ENCODE data around the gene DTD1.
A peak's percentile ranks its signal among the peaks of the same experiment; 100 is the strongest.

DTD1 gene

GRCh38 chr20:18580012-18580411 is 7.8 kb upstream of the DTD1 start:
- Mint-ChIP-seq H3K9me3 (no peaks in the 10 kb centered on the region), H3K27me3 (peaks cover 5% of the 10 kb centered on the region), H3K36me3 (ENCODE audit: low read depth) (no peaks in the 10 kb centered on the region), H3K4me3 (no peak overlapping the region), H3K4me1 (ENCODE audit: low read depth) (peaks cover 5% of the 10 kb centered on the region), H3K27ac (no peak overlapping the region)
- intact Hi-C loops (cut with micrococcal nuclease): no loop called here

GRCh38 chr20:18585134-18585533 is 2.7 kb upstream of the DTD1 start:
- peaks cover 10% of the 10 kb centered on the region for H3K36me3 Mint-ChIP-seq (ENCODE audit: low read depth)
- no peaks in the 10 kb centered on the region for H3K9me3 Mint-ChIP-seq
- intact Hi-C loops (cut with micrococcal nuclease): no loop called here
- H3K27me3 Mint-ChIP-seq: peaks cover 5% of the 10 kb centered on the region
- no peak overlapping the region for H3K27ac Mint-ChIP-seq
- no peak overlapping the region for H3K4me3 Mint-ChIP-seq
- H3K4me1 Mint-ChIP-seq (ENCODE audit: low read depth): peaks cover 12% of the 10 kb centered on the region

- Mint-ChIP-seq H3K27me3 (peaks cover 5% of the 10 kb centered on the region), H3K27ac (peak overlapping the region; percentile 76), H3K36me3 (ENCODE audit: low read depth) (peaks cover 10% of the 10 kb centered on the region), H3K4me1 (ENCODE audit: low read depth) (peaks cover 12% of the 10 kb centered on the region), H3K9me3 (no peaks in the 10 kb centered on the region), H3K4me3 (peak overlapping the region; percentile 83)
- intact Hi-C loops (cut with micrococcal nuclease): no loop called here
Measured at GRCh38 chr20:18588574-18588933, 700 bp downstream of the DTD1 start.

GRCh38 chr20:18589941-18590674 is 2.3 kb downstream of the DTD1 start:
- Mint-ChIP-seq H3K36me3 (ENCODE audit: low read depth) (peaks cover 10% of the 10 kb centered on the region), H3K9me3 (no peaks in the 10 kb centered on the region), H3K4me3 (no peak overlapping the region), H3K27me3 (no peaks in the 10 kb centered on the region), H3K4me1 (ENCODE audit: low read depth) (peaks cover 12% of the 10 kb centered on the region), H3K27ac (no peak overlapping the region)
- intact Hi-C loops (cut with micrococcal nuclease): no loop called here

- no peaks in the 10 kb centered on the region for H3K27me3 Mint-ChIP-seq
- H3K27ac Mint-ChIP-seq: no peak overlapping the region
- no peaks in the 10 kb centered on the region for H3K4me1 Mint-ChIP-seq (ENCODE audit: low read depth)
- intact Hi-C loops (cut with micrococcal nuclease): no loop called here
- H3K36me3 Mint-ChIP-seq (ENCODE audit: low read depth): peaks cover 42% of the 10 kb centered on the region
- H3K9me3 Mint-ChIP-seq: no peaks in the 10 kb centered on the region
- H3K4me3 Mint-ChIP-seq: no peak overlapping the region
Measured at GRCh38 chr20:18596270-18596669, 8.4 kb downstream of the DTD1 start.

- Mint-ChIP-seq H3K4me1 (ENCODE audit: low read depth) (peaks cover 6% of the 10 kb centered on the region), H3K4me3 (no peak overlapping the region), H3K9me3 (no peaks in the 10 kb centered on the region), H3K36me3 (ENCODE audit: low read depth) (peaks cover 20% of the 10 kb centered on the region), H3K27ac (no peak overlapping the region), H3K27me3 (no peaks in the 10 kb centered on the region)
- intact Hi-C loops (cut with micrococcal nuclease): no loop called here
Measured at GRCh38 chr20:18609741-18610140, 21.9 kb downstream of the DTD1 start.

GRCh38 chr20:18611492-18611891 is 23.6 kb downstream of the DTD1 start:
- Mint-ChIP-seq H3K4me3 (no peak overlapping the region), H3K27ac (no peak overlapping the region), H3K27me3 (no peaks in the 10 kb centered on the region), H3K9me3 (no peaks in the 10 kb centered on the region), H3K4me1 (ENCODE audit: low read depth) (peaks cover 6% of the 10 kb centered on the region), H3K36me3 (ENCODE audit: low read depth) (peaks cover 23% of the 10 kb centered on the region)
- intact Hi-C loops (cut with micrococcal nuclease): no loop called here

GRCh38 chr20:18613553-18613952 is 25.7 kb downstream of the DTD1 start:
- intact Hi-C loops (cut with micrococcal nuclease): no loop called here
- H3K4me1 Mint-ChIP-seq (ENCODE audit: low read depth): peaks cover 6% of the 10 kb centered on the region
- H3K36me3 Mint-ChIP-seq (ENCODE audit: low read depth): peaks cover 27% of the 10 kb centered on the region
- no peak overlapping the region for H3K27ac Mint-ChIP-seq
- H3K27me3 Mint-ChIP-seq: no peaks in the 10 kb centered on the region
- no peaks in the 10 kb centered on the region for H3K9me3 Mint-ChIP-seq
- no peak overlapping the region for H3K4me3 Mint-ChIP-seq

- peaks cover 6% of the 10 kb centered on the region for H3K4me1 Mint-ChIP-seq (ENCODE audit: low read depth)
- peaks cover 29% of the 10 kb centered on the region for H3K36me3 Mint-ChIP-seq (ENCODE audit: low read depth)
- H3K27ac Mint-ChIP-seq: peak overlapping the region; percentile 22
- H3K27me3 Mint-ChIP-seq: no peaks in the 10 kb centered on the region
- no peak overlapping the region for H3K4me3 Mint-ChIP-seq
- H3K9me3 Mint-ChIP-seq: no peaks in the 10 kb centered on the region
- intact Hi-C loops (cut with micrococcal nuclease): no loop called here
Measured at GRCh38 chr20:18614244-18614643, 26.4 kb downstream of the DTD1 start.

- Mint-ChIP-seq H3K27ac (no peak overlapping the region), H3K36me3 (ENCODE audit: low read depth) (peaks cover 23% of the 10 kb centered on the region), H3K9me3 (no peaks in the 10 kb centered on the region)
Measured at GRCh38 chr20:18615020-18615650, 27.3 kb downstream of the DTD1 start.

GRCh38 chr20:18621004-18621403 is 33.1 kb downstream of the DTD1 start:
- Mint-ChIP-seq H3K27ac (no peak overlapping the region), H3K4me3 (no peak overlapping the region), H3K27me3 (no peaks in the 10 kb centered on the region), H3K9me3 (no peaks in the 10 kb centered on the region), H3K36me3 (ENCODE audit: low read depth) (peaks cover 8% of the 10 kb centered on the region), H3K4me1 (ENCODE audit: low read depth) (no peaks in the 10 kb centered on the region)
- intact Hi-C loops (cut with micrococcal nuclease): no loop called here

More at GRCh38 chr20:18615020-18615650, 27.3 kb downstream of the DTD1 start:
- Mint-ChIP-seq H3K4me3 (no peak overlapping the region), H3K4me1 (ENCODE audit: low read depth) (peaks cover 6% of the 10 kb centered on the region), H3K27me3 (no peaks in the 10 kb centered on the region)
- intact Hi-C loops (cut with micrococcal nuclease): no loop called here

GRCh38 chr20:18623156-18623910 is 35.5 kb downstream of the DTD1 start:
- Mint-ChIP-seq H3K4me1 (ENCODE audit: low read depth) (no peaks in the 10 kb centered on the region), H3K27me3 (no peaks in the 10 kb centered on the region), H3K36me3 (ENCODE audit: low read depth) (peaks cover 14% of the 10 kb centered on the region), H3K9me3 (no peaks in the 10 kb centered on the region), H3K27ac (no peak overlapping the region), H3K4me3 (no peak overlapping the region)
- intact Hi-C loops (cut with micrococcal nuclease): no loop called here

- H3K9me3 Mint-ChIP-seq: no peaks in the 10 kb centered on the region
- H3K27ac Mint-ChIP-seq: no peak overlapping the region
- H3K36me3 Mint-ChIP-seq (ENCODE audit: low read depth): peaks cover 23% of the 10 kb centered on the region
- no peaks in the 10 kb centered on the region for H3K27me3 Mint-ChIP-seq
- no peak overlapping the region for H3K4me3 Mint-ChIP-seq
- intact Hi-C loops (cut with micrococcal nuclease): no loop called here
- no peaks in the 10 kb centered on the region for H3K4me1 Mint-ChIP-seq (ENCODE audit: low read depth)
Measured at GRCh38 chr20:18624948-18625347, 37.1 kb downstream of the DTD1 start.

GRCh38 chr20:18625907-18626655 is 38.2 kb downstream of the DTD1 start:
- H3K36me3 Mint-ChIP-seq (ENCODE audit: low read depth): peaks cover 29% of the 10 kb centered on the region
- H3K27me3 Mint-ChIP-seq: no peaks in the 10 kb centered on the region
- no peak overlapping the region for H3K27ac Mint-ChIP-seq

More at GRCh38 chr20:18625907-18626655, 38.2 kb downstream of the DTD1 start:
- intact Hi-C loops (cut with micrococcal nuclease): no loop called here
- Mint-ChIP-seq H3K4me3 (no peak overlapping the region), H3K4me1 (ENCODE audit: low read depth) (no peaks in the 10 kb centered on the region), H3K9me3 (no peaks in the 10 kb centered on the region)

Measured in dendritic cell treated with granulocyte-macrophage colony-stimulating factor and Interleukin-4, amounts not matched to agents 40 ng/mL and 50 ng/mL, for 4 days (primary cell).